DMS79 treated with DMSO at 0.1 percent for 48 hours (cell line): ENCODE results near the gene NSUN6.

ENCODE experiments used
- DNase-seq: peaks from one replicate; lab custom pipeline; 2025; lab: John Stamatoyannopoulos, UW

Gene NSUN6

GRCh38 chr10:18651324-18652007 is at the start of gene NSUN6:
Gene NSUN6 (minus strand): TSS chr10:18651587. CDS start chr10:18651203, 384 bp downstream.
- DNase-seq: peak; percentile 49

GRCh38 chr10:18699849-18700840 is 48.8 kb upstream of the NSUN6 start:
- DNase-seq: no peak

DNA sequence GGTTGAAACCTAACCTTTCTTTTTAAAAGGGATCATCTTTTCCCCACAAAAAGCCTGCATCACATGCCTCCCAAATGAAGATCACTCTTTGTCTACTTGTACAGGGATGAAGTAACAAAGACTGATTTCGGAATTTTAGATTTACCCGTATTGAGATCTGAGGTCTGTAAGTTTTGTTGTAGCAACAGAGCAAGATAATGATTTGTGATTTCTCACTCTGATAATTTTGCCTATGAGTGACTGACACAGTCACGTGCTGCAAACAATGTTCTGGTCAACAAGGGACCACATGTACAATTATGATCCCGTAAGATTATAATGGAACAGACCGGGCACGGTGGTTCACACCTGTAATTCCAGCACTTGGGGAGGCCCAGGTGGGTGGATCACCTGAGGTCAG is 39.2 kb upstream of the NSUN6 start:
- DNase-seq: no peak

DNA sequence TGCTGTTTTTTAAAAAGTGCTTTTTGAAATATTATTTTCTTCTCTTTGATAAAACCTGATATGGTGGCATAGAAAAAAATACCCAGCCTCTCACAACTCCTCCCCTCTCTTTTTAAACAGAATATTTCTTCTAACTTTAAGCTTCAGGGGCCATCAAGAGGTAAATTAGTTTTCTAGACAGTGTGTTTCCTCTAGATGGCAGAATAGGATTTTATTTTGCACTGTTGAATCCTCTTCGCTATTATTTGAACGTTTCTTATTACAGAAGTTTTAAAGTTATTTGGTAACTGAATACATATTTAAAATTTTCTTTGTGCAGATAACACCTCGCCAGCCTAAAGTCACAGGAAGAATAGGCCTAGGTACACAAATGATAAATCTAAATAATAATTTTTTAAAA is 38.1 kb upstream of the NSUN6 start:
- DNase-seq: no peak

GRCh38 chr10:18687706-18688105 is 36.3 kb upstream of the NSUN6 start:
- DNase-seq: no peak

DNA sequence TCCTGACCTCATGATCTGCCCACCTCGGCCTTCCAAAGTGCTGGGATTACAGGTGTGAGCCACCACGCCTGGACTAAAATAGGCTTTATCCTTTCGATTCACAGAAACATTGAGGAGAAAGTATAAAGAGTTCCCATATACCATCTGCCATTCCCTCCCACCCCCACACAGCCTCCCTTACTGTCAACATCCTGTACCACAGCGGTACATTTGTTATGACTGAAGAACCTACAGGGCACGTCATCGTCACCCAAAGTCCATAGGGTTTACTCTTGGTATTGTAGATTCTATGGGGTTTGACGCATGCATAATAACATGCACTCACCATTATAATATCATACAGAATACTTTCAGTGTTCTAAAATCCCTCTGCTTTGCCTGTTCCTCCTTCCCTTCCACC is 35.8 kb upstream of the NSUN6 start:
- no peak for DNase-seq

DNA sequence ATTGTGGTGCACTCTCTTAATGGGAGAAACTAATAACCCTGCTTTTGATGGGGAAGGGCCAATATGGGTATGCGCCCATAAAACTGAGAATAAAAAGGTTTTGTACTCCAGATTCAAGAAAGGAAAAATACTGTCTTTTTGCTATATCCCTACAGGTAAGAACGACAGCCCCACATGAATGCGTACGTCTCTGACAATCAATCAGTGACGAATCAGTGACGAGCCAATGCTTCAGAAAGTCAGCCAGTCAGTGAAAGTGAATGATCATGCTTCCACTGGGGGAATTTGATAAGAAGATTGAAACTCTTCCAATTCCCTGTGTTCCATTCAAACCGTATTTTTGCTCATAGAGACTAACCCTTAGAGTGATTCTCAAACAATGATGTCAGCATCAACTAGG is 34.2 kb upstream of the NSUN6 start:
- DNase-seq: no peak

DNA sequence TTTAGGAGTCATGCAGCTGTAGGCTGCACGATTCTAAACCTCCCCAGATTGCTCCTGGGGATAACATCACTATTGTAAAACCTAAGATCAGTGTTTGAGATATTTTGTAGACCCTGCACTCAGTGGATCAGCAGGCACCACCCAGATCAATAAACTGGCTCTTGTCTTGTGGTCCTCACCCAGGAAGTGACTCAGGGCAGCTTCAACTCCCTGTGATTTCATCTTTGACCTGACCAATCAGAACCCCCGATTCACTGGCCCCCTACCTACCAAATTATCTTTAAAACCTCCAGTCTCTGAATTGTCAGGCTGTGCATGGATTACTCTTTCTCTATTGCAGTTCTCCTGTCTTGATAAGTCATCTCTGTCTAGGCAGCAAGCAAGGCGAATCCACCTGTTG is 33.6 kb upstream of the NSUN6 start:
- no peak for DNase-seq

DNA sequence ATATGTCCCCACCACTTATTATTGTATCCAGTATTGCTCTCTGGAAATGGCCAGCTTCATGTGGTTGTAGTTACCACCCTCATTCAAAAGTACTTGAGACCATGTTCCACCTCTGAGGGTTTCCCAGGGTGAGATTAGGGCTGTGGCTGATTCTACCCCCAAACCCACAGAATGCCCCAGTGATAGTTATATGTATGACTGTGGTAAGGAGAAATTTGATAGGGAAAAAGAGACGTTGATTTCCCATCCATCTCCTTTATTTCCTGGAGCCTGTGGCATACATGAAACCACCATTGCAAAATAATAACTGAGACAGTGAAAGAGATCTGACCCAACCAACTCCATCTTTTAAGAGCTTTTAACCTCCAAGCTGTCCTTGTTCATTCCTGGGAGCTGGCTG is 33.0 kb upstream of the NSUN6 start:
- DNase-seq: no peak

DNA sequence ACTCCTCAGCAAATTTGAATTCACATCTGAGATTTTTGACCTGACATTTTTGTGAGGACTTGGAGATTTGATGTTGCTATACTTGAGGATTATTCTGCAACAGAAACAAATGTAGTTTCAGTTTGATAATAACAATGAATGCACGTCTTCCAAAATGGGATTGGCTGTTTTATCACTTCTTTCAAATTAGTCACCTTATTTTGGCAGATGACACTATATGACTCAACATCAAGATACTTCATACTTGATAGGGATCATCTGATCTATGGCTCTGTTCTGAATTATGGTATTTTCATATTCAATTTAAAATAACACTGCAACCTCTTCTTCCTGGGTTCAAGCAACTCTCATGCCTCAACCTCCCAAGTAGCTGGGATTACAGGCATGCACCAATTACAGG is 32.0 kb upstream of the NSUN6 start:
- no peak for DNase-seq

- DNase-seq: no peak
Observed at GRCh38 chr10:18681971-18682411, 30.6 kb upstream of the NSUN6 start.

DNA sequence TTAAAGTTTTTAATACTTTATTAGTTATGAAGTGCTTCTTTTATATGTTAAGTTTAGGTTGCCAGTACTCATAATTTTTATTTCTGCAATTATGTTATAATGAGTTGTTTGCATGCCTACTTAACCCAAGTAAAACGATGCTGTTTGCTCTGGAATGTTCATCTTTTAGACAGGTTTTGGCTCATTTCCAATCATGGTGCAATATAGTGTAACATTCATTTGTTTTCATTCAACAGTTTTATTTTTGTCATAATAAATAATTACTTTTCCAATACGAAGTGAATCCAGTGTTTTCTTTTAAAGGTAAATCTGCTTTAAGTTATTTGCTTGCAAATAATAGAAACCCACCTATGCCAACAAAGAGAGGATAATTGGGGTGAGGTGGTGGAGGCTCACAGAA is 30.0 kb upstream of the NSUN6 start:
- DNase-seq: no peak

DNA sequence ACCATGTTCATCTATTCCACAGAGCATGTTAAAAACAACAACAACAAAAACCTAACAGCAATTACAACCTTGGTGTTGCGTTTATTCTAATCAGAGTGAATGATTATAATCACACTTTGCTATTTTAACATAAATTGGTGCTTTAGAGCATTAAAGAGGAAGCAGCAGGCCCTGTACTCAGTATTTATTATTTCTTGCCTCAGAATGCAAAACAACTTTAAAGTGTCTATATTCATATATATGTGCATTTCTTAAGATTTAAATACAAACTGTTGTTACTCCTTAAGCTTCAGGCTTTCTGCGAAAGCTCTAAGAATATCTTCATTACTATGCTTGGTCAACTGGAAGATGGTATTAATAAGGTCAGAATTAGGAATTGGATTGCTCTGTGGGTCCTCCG is 29.4 kb upstream of the NSUN6 start:
- DNase-seq: no peak

GRCh38 chr10:18675086-18675801 is 23.9 kb upstream of the NSUN6 start:
- DNase-seq: no peak

DNA sequence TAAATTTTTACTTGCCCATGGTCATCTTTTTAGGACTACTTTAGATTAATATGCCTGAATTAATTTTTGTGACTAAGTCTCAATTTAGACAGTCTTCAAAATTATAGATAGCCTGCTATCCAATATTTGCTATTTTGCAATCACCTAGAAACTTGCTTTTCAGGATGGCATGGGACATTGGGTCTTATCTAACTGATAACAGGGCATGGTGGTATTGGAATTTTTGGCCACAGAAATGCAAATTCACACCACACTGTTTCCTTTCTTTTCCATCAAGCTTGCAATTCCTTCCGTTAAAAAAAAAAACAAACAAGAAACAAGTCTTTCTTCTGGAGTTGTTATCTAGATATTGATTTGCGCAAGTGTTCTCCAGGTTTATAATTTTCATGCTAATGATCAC is 16.6 kb upstream of the NSUN6 start:
- no peak for DNase-seq

- DNase-seq: no peak
Observed at GRCh38 chr10:18666810-18667209, 15.4 kb upstream of the NSUN6 start.

DNA sequence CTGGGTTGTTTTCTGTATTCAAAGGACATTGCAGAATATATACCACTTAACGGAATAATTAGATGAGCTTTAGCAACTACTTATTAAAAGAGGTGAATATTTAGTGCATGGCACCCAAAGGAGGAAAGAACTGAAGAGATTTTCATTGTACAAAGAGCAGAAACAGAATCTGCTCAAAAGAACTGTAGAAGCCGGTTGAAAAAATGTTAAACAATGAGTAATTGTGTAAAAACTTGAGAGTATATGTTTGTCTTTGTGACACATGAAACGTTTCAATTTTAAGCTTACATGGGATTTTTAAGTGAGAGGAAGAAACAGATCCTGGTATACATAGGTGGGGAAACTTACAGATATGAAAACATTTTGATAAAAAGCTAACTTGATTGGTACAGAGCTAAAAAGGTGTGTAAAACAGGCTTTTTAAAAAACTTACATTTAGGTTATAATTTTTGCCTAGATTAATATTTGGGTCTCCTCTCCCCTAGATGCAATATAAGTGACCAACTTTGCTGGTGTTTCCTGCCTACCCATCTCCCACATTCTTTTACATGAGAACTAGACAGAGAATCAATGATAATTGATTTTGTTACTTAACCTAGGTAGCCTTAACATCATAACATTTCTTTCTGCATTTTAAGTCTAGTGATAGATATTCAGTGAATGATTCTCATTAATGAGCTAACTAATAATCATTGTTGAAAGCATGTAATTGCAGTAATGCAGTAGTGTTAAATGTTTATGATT is 14.6 kb upstream of the NSUN6 start:
- DNase-seq: no peak

GRCh38 chr10:18664841-18665478 is 13.6 kb upstream of the NSUN6 start:
- DNase-seq: no peak

DNA sequence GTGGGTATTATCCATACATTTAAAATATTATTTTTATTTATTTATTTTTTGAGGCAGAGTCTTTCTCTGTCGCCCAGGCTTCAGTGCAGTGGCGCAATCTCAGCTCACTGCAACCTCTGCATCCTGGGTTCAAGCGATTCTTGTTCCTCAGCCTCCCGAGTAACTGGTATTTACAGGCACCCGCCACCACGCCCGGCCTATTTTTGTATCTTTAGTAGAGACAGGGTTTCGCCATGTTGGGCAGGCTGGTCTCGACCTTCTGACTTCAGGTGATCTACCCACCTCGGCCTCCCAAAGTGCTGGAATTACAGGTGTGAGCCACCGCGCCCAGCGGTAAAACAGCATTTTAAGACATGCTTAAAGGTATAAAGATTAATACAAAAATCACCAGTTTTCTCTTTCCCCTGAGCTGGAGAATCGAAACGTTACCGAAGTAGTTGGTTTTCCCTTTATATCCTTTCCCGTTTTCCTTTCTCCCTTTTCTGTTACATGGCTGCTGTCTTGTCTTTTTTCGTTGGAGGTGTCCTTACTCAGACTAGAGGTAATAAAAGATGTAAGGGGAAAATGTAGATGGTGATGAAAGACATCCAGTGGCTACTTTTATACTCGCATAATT is 9.5 kb upstream of the NSUN6 start:
- no peak for DNase-seq

DNA sequence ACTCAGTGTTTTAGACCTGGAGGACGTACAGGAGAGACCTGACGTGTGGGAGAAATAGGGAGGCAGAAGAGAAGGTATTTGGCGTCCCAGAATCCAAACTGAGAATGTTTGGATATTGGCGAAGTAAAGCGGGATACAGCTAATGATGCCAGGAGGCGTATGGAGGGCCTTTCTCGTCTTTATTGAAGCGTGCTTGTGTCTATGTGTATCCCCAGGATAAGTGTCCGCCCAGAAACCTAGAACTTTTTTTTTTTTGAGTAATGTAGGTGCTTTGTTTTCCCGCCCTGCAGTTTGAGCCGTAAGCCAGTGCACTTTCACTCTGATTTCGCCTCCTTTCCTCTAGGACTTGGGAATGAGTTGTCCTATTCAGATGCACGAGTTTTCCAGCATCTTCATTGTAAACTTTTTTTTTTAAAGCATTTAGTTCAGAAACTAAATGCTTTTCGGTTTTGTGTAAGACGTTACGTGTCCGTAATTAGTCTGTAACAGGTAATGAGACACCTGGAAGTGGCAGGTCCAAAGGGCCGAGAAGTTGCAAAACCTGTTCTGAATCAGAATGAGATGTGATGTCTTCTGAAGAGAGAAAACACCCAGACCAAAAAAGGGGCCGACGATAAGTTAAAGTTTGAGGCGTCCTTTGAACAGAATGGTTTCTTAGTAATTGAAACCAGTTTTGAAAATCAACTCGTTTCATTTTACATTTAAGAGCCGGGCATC is 8.6 kb upstream of the NSUN6 start:
- DNase-seq: peak; percentile 52
